Measurements from ENCODE around the gene MCOLN1.
"Not testable (repeated sequence)": the region's sequence is repeated elsewhere in the genome, so short reads cannot be mapped to it uniquely, and the experiment has no call there.

The MCOLN1 gene

GRCh38 chr19:7524992-7525739 is 2.7 kb downstream of the MCOLN1 start:
- no peak for DNase-seq

DNA sequence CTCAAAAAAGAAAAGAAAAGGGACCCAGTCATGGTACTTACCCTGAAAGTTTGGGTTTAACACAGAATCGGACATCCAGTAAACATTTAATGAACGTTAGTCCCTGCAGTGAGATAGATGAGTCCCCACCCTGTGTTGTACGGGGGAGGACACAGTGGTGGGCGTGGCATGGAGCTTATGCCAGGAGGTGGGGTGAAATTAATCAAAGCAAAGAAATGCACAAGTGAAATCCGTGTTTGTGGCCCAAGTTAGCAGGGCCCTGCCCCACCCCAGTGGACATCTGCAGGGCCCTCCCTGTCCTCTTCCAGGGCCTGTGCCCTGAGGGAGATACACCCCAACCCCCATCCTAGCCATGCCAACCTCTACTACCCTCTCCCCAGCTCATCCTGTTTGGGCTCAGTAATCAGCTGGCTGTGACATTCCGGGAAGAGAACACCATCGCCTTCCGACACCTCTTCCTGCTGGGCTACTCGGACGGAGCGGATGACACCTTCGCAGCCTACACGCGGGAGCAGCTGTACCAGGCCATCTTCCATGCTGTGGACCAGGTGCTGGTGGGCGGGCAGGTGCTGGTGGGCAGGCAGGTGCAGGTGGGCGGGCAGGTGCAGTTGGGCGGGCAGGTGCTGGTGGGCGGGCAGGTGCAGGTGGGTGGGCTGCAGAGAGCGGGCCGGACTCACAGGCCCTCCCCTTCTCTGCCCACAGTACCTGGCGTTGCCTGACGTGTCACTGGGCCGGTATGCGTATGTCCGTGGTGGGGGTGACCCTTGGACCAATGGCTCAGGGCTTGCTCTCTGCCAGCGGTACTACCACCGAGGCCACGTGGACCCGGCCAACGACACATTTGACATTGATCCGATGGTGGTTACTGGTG is 3.9 kb downstream of the MCOLN1 start:
- DNase-seq: no peak

- peak in 9 of 56 donors; percentile 6 to 43 (median 17) for DNase-seq
Measured at GRCh38 chr19:7527516-7528191, 5.2 kb downstream of the MCOLN1 start.

GRCh38 chr19:7528192-7528519 is 5.7 kb downstream of the MCOLN1 start:
- DNase-seq: no peak

DNA sequence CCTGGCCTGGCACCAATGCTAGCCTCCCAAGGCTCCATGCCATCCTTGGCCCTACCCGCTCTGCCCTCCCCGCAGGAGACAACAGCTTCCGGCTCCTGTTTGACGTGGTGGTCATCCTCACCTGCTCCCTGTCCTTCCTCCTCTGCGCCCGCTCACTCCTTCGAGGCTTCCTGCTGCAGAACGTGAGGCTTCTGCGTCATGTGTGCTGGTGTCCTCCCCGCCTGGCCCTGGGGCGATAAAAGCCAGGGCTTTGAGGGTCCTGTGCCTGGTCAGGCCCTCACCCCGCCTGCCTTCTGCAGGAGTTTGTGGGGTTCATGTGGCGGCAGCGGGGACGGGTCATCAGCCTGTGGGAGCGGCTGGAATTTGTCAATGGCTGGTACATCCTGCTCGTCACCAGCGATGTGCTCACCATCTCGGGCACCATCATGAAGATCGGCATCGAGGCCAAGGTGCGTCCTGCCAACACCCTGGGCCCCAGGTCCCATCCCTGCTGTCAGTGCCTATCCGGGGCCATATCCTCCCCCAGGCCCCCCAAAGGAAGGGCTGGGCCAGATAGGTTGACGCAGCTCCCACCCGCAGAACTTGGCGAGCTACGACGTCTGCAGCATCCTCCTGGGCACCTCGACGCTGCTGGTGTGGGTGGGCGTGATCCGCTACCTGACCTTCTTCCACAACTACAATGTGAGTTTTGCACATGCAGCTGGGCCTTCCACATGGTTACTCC is 6.3 kb downstream of the MCOLN1 start:
- DNase-seq: no peak

- DNase-seq: no peak
Measured at GRCh38 chr19:7529246-7529600, 6.8 kb downstream of the MCOLN1 start.

- no peak for DNase-seq
Measured at GRCh38 chr19:7529610-7530490, 7.4 kb downstream of the MCOLN1 start.

DNA sequence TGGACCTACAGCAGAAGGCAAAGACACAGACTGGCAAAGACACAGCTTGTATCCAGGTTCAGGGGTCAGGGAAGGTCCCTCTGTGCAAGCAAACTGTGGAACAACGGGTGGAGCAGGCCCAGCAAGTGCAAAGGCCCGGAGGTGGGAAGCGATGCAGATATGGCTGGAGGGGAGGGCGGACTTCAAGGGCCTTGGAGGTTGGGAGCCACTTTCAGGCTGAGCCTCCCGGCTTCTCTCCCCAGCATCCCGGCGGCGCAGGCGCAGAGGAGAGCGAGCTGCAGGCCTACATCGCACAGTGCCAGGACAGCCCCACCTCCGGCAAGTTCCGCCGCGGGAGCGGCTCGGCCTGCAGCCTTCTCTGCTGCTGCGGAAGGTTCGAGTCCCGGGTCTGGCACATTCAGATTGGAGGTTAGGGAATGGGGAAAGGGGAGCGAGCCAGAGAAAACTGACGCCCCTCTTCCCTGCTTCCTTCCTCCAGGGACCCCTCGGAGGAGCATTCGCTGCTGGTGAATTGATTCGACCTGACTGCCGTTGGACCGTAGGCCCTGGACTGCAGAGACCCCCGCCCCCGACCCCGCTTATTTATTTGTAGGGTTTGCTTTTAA is 11.0 kb downstream of the MCOLN1 start:
- DNase-seq: peak in 33 of 56 donors; percentile 14 to 60 (median 34)

DNA sequence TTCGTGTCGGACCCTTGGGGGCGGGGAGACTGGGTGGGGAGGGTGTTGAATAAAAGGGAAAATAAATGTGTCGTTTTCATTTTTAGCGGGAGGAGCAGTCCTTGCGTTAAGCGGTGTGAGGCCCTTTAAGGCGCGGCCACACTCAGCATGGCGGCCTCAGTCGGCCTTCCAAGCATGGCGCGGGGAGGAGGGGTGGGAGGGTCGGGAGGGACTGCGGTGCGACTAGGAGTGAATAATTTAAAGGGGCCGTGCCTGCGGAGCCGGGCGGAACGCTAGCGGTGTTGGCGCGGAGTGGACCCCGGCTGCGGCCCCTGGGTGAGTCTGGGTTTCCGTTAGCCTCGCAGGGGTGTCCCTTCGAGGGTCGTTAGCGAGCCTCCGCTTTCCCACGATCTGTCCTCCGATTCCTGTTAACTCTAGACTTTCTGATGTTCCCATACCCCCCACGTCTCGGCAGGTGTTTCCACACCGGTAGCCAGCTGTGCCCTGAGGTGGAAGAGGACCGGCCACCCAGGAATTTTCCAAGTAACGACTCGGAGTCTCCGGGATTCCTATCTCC is 11.6 kb downstream of the MCOLN1 start:
- DNase-seq: peak; percentile 26 to 91 (median 78)

GRCh38 chr19:7534531-7535046 is 12.2 kb downstream of the MCOLN1 start:
- peak in 55 of 56 donors; percentile 31 to 82 (median 67) for DNase-seq

DNA sequence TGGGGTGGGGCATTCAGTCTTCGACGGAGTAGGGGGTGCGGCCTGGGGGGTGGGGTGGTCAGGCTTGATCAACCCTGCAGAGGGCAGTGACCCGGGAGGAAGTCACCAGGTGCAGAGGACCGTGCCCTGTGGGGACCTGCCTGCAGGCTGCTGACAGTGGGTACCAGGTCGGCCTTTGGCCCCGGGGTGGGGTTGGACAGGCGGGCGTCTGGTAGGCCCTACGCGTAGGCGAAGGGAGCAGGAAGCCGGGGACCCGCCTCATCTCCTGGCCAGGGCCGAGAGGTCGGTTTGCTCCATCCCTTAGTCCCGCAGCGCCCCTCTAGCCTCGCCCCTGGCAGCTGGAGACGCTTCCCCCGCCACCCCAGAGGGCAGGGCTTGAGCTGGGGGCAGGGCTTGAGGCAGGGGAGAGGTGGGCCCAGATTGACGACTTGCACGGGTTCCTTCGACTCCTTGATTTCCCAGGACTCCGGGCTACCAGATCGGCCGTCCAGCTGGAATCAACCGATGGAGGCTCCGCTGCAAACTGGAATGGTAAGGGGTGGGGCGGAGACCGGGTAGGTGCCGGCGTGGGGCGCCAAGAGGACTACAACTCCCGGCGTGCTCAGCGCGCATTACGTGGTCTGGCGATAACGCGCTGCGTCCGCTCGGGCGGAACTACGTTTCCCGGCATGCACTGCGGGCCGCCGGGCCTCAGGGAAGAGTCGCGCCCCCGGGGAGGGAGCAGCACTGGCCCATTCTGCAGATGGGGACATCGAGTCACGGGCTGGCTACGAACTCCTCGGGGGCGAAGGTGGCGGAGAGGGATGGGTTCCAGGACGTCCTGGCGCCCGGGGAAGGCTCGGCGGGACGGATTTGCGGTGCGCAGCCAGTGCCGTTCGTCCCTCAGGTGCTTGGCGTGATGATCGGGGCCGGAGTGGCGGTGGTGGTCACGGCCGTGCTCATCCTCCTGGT is 12.9 kb downstream of the MCOLN1 start, which contains the start of gene PNPLA6:
PNPLA6 (plus strand) TSS at position 671 of the 951 bp plus-strand sequence; CDS start at position 743, 72 bp downstream.
- DNase-seq: peak; percentile 74 to 97 (median 90)

DNA sequence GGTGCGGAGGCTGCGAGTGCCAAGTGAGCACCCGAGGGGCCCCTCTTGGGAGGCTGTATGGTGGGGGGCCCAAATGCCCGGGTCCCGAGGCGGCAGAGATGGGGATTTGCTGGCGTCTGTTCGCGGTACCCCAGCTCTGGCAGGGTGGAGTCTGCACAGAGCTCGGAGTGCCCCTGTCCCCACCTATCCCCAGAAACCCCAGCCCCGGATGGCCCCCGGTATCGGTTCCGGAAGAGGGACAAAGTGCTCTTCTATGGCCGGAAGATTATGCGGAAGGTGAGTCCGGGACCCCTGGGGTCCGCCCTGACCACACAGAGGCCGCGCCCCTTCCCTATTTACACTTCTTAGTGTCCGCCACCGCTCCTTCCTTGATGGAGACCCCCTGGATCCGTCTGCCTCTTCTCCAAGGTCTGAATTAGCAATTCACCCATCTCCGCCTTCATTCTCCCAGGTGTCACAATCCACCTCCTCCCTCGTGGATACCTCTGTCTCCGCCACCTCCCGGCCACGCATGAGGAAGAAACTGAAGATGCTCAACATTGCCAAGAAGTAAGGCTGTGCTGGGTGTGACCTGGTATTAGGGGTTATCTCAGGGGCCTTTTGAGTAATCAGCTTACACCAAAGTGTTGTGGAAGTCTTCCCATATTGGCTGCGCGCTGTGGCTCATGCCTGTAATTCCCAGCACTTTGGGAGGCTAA is 13.7 kb downstream of the MCOLN1 start:
- peak in 1 of 56 donors; percentile 26 for DNase-seq

GRCh38 chr19:7538990-7539389 is 16.6 kb downstream of the MCOLN1 start:
- DNase-seq: not testable (repeated sequence)

- no peak for DNase-seq
Measured at GRCh38 chr19:7539827-7540425, 17.5 kb downstream of the MCOLN1 start.

DNA sequence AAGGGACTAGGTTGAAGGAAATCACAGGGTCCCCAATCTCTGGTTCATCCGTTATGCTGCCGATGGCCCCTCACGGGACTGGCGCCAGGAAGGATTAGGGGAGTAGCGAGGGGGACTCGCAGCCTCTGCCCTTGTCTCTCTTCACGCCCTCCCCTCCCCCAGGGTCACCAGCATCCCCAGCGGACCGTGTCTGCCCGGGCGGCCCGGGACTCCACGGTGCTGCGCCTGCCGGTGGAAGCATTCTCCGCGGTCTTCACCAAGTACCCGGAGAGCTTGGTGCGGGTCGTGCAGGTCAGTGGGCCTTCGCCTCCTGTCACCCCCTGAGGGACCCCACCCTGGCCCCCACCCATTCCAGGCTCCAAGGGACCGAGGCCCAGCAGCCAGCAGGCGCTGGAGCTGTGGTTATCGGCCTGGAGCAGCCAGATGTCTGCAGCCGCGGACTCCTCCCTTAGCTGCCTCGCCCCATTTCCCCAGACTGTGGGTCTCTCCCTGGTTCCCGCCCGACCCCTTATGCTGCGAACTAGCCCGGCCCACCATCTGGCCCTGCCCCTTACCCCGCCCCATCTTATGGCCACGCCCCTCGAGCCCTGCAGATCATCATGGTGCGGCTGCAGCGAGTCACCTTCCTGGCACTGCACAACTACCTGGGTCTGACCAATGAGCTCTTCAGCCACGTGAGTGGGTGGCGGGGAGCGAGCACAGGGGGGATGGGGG is 18.5 kb downstream of the MCOLN1 start:
- DNase-seq: no peak

DNA sequence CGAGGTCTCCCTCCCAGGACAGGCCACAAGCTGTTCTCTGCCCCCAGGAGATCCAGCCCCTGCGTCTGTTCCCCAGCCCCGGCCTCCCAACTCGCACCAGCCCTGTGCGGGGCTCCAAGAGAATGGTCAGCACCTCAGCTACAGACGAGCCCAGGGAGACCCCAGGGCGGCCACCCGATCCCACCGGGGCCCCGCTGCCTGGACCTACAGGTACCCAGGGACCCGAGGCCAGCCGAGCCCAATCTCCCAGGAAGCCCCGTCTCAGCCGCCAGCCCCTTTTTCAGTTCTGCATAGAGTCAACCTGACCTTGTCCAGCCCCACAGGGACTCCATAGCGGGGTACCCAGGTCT is 19.0 kb downstream of the MCOLN1 start:
- no peak for DNase-seq

Measured in amygdala (tissue), 56 donors.